Esophagus squamous epithelium (tissue), 4 donors: Measurements from ENCODE around the gene TNFRSF11A.

Source experiments
- POLR2A ChIP-seq, 4 donors: fragments of 450-650 bp; IDR thresholded peaks; one replicate each; pipeline ENCODE4 v1.6.1; 2017; ENCODE audit warnings: antibody characterized with exemption in 4 of 4, mild to moderate bottlenecking in 4 of 4, moderate library complexity in 3 of 4
- TF ChIP-seq, protein P1 (sequence below), 6 experiments: fragments of 450-650 bp in 4 of 6; fragments of 200-600 bp in 2 of 6; sonication (generic) in 2 of 6; IDR thresholded peaks; one replicate each; pipeline ENCODE4 v1.5.1; 2016 to 2019; ENCODE audit warnings: antibody characterized with exemption in 6 of 6, mild to moderate bottlenecking in 4 of 6, moderate library complexity in 4 of 6

DNA sequence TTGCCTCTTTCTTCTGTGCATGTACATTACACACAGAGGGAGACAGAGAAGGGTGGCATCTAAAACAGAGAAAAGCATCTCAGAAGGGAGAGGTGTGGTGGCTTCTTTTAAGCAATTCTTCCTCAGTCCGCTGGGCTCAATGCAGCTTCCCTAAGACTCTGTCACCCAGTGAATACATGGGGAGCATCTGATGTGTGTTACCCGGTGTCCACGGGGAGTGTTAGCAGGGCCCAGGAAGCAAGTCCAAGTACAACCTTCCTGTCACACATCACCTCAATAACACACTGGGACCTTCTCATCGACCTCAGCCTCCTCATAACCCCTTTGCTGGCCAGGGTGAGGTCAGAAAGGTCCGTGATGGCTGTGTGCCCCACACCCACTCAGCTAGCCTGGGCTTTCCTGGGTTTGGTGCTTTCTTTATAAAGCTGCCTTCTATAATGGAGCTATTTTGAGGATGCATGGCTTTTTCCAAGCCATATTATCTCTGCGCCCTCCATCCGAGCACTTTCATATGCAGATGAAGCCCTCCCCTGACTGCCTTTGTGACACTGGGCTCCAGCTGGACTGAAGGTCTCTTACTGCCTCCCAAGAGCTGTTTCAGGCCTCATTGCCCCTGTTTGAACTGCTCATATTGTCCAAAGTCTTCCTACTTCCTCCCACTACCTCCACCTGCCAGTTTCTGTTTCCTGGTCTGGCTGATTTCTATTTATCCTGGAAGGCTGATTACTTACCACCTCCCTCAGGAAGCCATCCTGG, 21.4 kb downstream of the TNFRSF11A start:
- TF ChIP-seq, protein P1, sequence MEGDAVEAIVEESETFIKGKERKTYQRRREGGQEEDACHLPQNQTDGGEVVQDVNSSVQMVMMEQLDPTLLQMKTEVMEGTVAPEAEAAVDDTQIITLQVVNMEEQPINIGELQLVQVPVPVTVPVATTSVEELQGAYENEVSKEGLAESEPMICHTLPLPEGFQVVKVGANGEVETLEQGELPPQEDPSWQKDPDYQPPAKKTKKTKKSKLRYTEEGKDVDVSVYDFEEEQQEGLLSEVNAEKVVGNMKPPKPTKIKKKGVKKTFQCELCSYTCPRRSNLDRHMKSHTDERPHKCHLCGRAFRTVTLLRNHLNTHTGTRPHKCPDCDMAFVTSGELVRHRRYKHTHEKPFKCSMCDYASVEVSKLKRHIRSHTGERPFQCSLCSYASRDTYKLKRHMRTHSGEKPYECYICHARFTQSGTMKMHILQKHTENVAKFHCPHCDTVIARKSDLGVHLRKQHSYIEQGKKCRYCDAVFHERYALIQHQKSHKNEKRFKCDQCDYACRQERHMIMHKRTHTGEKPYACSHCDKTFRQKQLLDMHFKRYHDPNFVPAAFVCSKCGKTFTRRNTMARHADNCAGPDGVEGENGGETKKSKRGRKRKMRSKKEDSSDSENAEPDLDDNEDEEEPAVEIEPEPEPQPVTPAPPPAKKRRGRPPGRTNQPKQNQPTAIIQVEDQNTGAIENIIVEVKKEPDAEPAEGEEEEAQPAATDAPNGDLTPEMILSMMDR (IDR thresholded peaks at IDR 0.05) = no peak
- TF ChIP-seq POLR2A (IDR thresholded peaks at IDR 0.05) = no peak
